GM12878 (cell line): ENCODE measurements around the gene PALLD. TPM values are rescaled to one million over a fixed set of nuclear protein-coding genes. Genes with fewer than 3 reads are reported as not detected.

ENCODE experiments used
- ATAC-seq: fragments of 200-7000 bp; cut with Tn5 transposase; 3 replicates; pipeline ENCODE4 v1.9.1; 2020; ENCODE audit warnings: mild to moderate bottlenecking, moderate library complexity
- BruUV-seq: library from RNA; stranded (reverse); fragments of 400-500 nt; replicated peaks from 2 replicates; lab custom pipeline; 2021; lab: Mats Ljungman, UMichigan
- CTCF ChIA-PET: fragments of 300-600 bp; sonication (Branson Sonifier 250); formaldehyde crosslinking; extraction: SDS; loops from one replicate; lab custom pipeline; 2021; ENCODE audit warnings: inconsistent platforms; lab: Yijun Ruan, JAX
- POLR2A ChIA-PET: fragments of 350-600 bp; formaldehyde crosslinking; extraction: SDS; loops from one replicate; lab custom pipeline; 2021; ENCODE audit warnings: inconsistent platforms; lab: Charles Lee
- RAD21 ChIA-PET: fragments of 300-600 bp; sonication (Branson Sonifier 250); formaldehyde crosslinking; loops from one replicate; lab custom pipeline; 2023; ENCODE audit warnings: antibody characterized with exemption; ENCODE audit not compliant: unreplicated experiment; lab: Charles Lee
- SMC1A ChIA-PET: fragments of 300-600 bp; sonication (Branson Sonifier 250); formaldehyde crosslinking; loops from one replicate; lab custom pipeline; 2023; ENCODE audit not compliant: unreplicated experiment, uncharacterized antibody; lab: Charles Lee
- DNase-seq: peaks from one replicate; pipeline ENCODE4 v3.0.0-alpha.2; 2011; ENCODE audit warnings: low read depth, low spot score
- FAIRE-seq: peaks from 3 replicates; lab custom pipeline; 2011; peaks lifted over from hg19 to GRCh38; lab: Jason Lieb, UNC
- H2AFZ ChIP-seq: 2 replicates; pipeline ENCODE4 v1.6.0; 2011; ENCODE audit warnings: low read depth, low read length, control low read depth; ENCODE audit not compliant: control insufficient read depth
- H3K27ac ChIP-seq: 2 replicates; pipeline ENCODE4 v1.5.1; 2011; ENCODE audit warnings: control low read depth; ENCODE audit not compliant: control insufficient read depth, insufficient read depth
- H3K27me3 ChIP-seq, 2 experiments: replicated peaks in 1 of 2; 2 replicates each; pipeline versions ENCODE4 v1.6.0 to v1.6.1; 2011; ENCODE audit warnings: low read length in 1 of 2; ENCODE audit not compliant: control insufficient read depth in 2 of 2, insufficient read depth in 2 of 2
- H3K36me3 ChIP-seq, 2 experiments: 2 replicates each; pipeline ENCODE4 v1.5.1; 2011; ENCODE audit warnings: low read length in 1 of 2; ENCODE audit not compliant: control insufficient read depth in 2 of 2, insufficient read depth in 2 of 2
- H3K4me1 ChIP-seq: 2 replicates; pipeline ENCODE4 v1.6.1; 2011; ENCODE audit warnings: mild to moderate bottlenecking, low read length, moderate library complexity, mixed read lengths; ENCODE audit not compliant: control insufficient read depth, insufficient read depth
- H3K4me2 ChIP-seq: 2 replicates; pipeline ENCODE4 v1.6.0; 2011; ENCODE audit warnings: control low read depth; ENCODE audit not compliant: control insufficient read depth, insufficient read depth
- H3K4me3 ChIP-seq: fragments of 200-600 bp; sonication (generic); 2 replicates; pipeline ENCODE4 v1.5.1; 2016
- H3K79me2 ChIP-seq: 2 replicates; pipeline ENCODE4 v1.6.0; 2011; ENCODE audit warnings: low read length; ENCODE audit not compliant: control insufficient read depth, insufficient read depth
- H3K9ac ChIP-seq: 2 replicates; pipeline ENCODE4 v1.8.0; 2011; ENCODE audit warnings: low read length, control low read depth, mixed read lengths; ENCODE audit not compliant: control insufficient read depth, insufficient read depth
- H3K9me3 ChIP-seq: replicated peaks from 3 replicates; pipeline ENCODE4 v1.5.1; 2011; ENCODE audit warnings: mild to moderate bottlenecking, low read length; ENCODE audit not compliant: control insufficient read depth, insufficient read depth
- H4K20me1 ChIP-seq: 2 replicates; pipeline ENCODE4 v1.6.0; 2011; ENCODE audit not compliant: control insufficient read depth, insufficient read depth
- BRCA1 ChIP-seq: IDR thresholded peaks from 2 replicates; pipeline ENCODE4 v1.6.1; 2011; ENCODE audit warnings: low read depth, low read length, improper control_type of control experiment
- CBX5 ChIP-seq: sonication (generic); IDR thresholded peaks from 2 replicates; pipeline ENCODE4 v1.6.1; 2016; ENCODE audit warnings: low read depth, moderate library complexity, mild to moderate bottlenecking, inconsistent platforms
- CHD4 ChIP-seq: fragments of 200-600 bp; sonication (generic); IDR thresholded peaks from 2 replicates; pipeline ENCODE4 v1.6.1; 2016; ENCODE audit warnings: mild to moderate bottlenecking
- CUX1 ChIP-seq: IDR thresholded peaks from 2 replicates; pipeline ENCODE4 v1.6.1; 2012; ENCODE audit warnings: improper control_type of control experiment, low read depth, low read length; ENCODE audit not compliant: insufficient replicate concordance
- ETV6 ChIP-seq, 2 experiments: fragments of 450-650 bp in 1 of 2; IDR thresholded peaks in 1 of 2; conservative IDR thresholded peaks in 1 of 2; 2 replicates each; pipeline ENCODE4 v1.6.1; 2014; ENCODE audit warnings: antibody characterized with exemption in 1 of 2, borderline replicate concordance in 1 of 2, low read depth in 1 of 2, mild to moderate bottlenecking in 1 of 2, moderate library complexity in 1 of 2
- IKZF2 ChIP-seq, 2 experiments: fragments of 450-650 bp; IDR thresholded peaks; 2 replicates each; pipeline ENCODE4 v1.6.1; 2017; ENCODE audit warnings: mild to moderate bottlenecking in 2 of 2, moderate library complexity in 2 of 2
- LARP7 ChIP-seq: fragments of 450-650 bp; IDR thresholded peaks from 2 replicates; pipeline ENCODE4 v1.6.1; 2017; ENCODE audit warnings: mild to moderate bottlenecking
- MEF2B ChIP-seq: fragments of 450-650 bp; IDR thresholded peaks from 2 replicates; pipeline ENCODE4 v1.6.1; 2018; ENCODE audit warnings: mild to moderate bottlenecking, moderate library complexity; ENCODE audit not compliant: partially characterized antibody, poor library complexity, severe bottlenecking
- YY1 ChIP-seq: IDR thresholded peaks from 2 replicates; pipeline ENCODE4 v1.6.1; 2011; ENCODE audit warnings: low read depth, mild to moderate bottlenecking, low read length
- ZBTB11 ChIP-seq: fragments of 450-650 bp; formaldehyde crosslinking; IDR thresholded peaks from 2 replicates; pipeline ENCODE4 v1.5.0; 2022; ENCODE audit warnings: mild to moderate bottlenecking, missing genetic modification characterization
- WGBS: methylation state at CpG from one replicate; pipeline ENCODE4 v1.1.6; 2016; ENCODE audit warnings: low lambda C conversion rate; ENCODE audit not compliant: insufficient replicate concordance, insufficient coverage; ENCODE audit errors: missing lambda C conversion rate; 5-methylcytosine and 5-hydroxymethylcytosine counted together
- in situ Hi-C: fragments of 300-500 bp; cut with MboI; formaldehyde crosslinking; loops from 9 replicates; pipeline ENCODE4 v1.14.3; 2018; ENCODE audit warnings: mixed read lengths
- intact Hi-C: fragments of 100-400 bp; cut with micrococcal nuclease; formaldehyde crosslinking; loops from one replicate; pipeline ENCODE4 v1.14.2; 2022; ENCODE audit not compliant: unreplicated experiment
- polyA plus RNA-seq, 11 experiments: library from polyadenylated mRNA; depleted of rRNA in 4 of 11; unstranded in 6 of 11; stranded (reverse) in 5 of 11; fragments of >200 nt; fragmentation: Nextera tagmentation in 4 of 11; fragmentation: Illumina TruSeq in 1 of 11; extraction: Ambion mirVana in 4 of 11; extraction: Trizol in 1 of 11; gene quantifications; 1 replicate in 1 of 11; 2 replicates in 10 of 11; pipeline versions ENCODE4 v1.2.1 to v1.2.3, GENCODE V29; 2011 to 2016; ENCODE audit warnings: inconsistent platforms in 2 of 11, missing spikeins in 2 of 11, low read depth in 1 of 11
- total RNA-seq, 4 experiments: library from RNA; depleted of rRNA in 3 of 4; stranded (reverse); fragments of >200 nt in 3 of 4; fragmentation: Illumina TruSeq in 1 of 4; extraction: Trizol in 1 of 4; gene quantifications; 2 replicates each; pipeline versions ENCODE4 v1.2.1 to v1.2.3, GENCODE V29; 2013 to 2021
- TF ChIP-seq, protein P1 (sequence below): IDR thresholded peaks from 2 replicates; pipeline ENCODE4 v1.6.1; 2011; ENCODE audit warnings: low read depth, mild to moderate bottlenecking, low read length, moderate library complexity, borderline replicate concordance; ENCODE audit errors: extremely low read depth

Gene PALLD
- total and polyA plus RNA-seq, 10 of the 15 experiments (the other 5 are each of a cell fraction or from before 2014, with no cell fraction given), result 1.0 to 7.7 (median 1.7) TPM

DNA sequence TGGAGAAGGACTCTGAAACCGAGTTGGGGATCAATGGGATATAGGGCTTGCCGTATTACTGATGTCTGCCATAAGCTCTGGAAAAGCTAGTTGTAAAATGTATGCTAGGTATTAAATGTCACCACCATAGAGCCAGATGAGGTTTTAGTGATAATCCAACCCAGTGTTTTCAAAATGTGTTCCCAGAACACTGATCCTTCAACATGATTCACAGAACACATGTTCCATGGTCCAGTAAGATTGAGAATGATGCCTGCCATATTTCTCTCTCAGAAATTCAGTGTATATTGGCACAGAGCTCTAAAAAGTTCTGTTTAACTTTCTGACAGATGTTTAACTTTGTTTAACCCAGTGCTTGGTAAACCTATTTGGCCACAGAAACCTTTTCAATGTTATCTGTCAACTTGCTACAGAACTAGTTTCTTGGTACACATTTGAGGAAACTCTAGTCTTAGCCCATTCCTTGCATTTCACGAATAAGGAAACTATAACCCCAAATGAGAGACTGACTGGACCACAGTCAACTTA lies 160.2 kb downstream of the PALLD start (continued):
- no peak for TF ChIP-seq BRCA1

- BruUV-seq, result no TSS peak
- RAD21 ChIA-PET, result no interaction called here
- FAIRE-seq, result no peak
Measured at GRCh38 chr4:168658751-168659150, 161.9 kb downstream of the PALLD start.

More at GRCh38 chr4:168658751-168659150, 161.9 kb downstream of the PALLD start:
- Histone ChIP-seq H3K4me1 (no peaks in the 10 kb centered on the region), H3K9me3 (no peaks in the 10 kb centered on the region), H3K9ac (no peak overlapping the region), H3K4me3 (no peak overlapping the region), H3K4me2 (no peak overlapping the region), H3K36me3 (no peaks in the 10 kb centered on the region), H2AFZ (no peak overlapping the region), H3K27ac (no peak overlapping the region), H3K79me2 (no peaks in the 10 kb centered on the region), H3K27me3 (no peaks in the 10 kb centered on the region; a peak in 2 of 4 replicates), H4K20me1 (no peaks in the 10 kb centered on the region)
- in situ Hi-C loops (no loop called here), intact Hi-C loops (loop anchor here (10.0 kb wide), 1 partner anchor 344 kb away; the partner anchor contains the start of gene DDX60)
- DNase-seq, result no peak
- WGBS, result 35% methylated on average over 3 of the region's 3 CpGs
- no peak for ATAC-seq
- TF ChIP-seq ETV6 (conservative IDR thresholded peaks at IDR 0.05 in 1 of 2, IDR thresholded peaks at IDR 0.05 in 1 of 2; ENCODE audit: borderline replicate concordance in 1 of 2, low read depth in 1 of 2), result no peak
- no peak for TF ChIP-seq CUX1
- no peak for TF ChIP-seq CHD4
- TF ChIP-seq ZBTB11 (CRISPR knock-in tag), result no peak
- TF ChIP-seq LARP7, result no peak
- TF ChIP-seq YY1, result no peak
- no peak for TF ChIP-seq MEF2B
- TF ChIP-seq IKZF2 (IDR thresholded peaks at IDR 0.05), result no peak
- TF ChIP-seq CBX5, result no peak
- TF ChIP-seq, protein P1, sequence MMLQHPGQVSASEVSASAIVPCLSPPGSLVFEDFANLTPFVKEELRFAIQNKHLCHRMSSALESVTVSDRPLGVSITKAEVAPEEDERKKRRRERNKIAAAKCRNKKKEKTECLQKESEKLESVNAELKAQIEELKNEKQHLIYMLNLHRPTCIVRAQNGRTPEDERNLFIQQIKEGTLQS, result no peak
- SMC1A ChIA-PET, result interaction anchor here (0.6 to 1.3 kb wide), 3 partner anchors 28 to 468 kb away, joined by 3 to 4 read pairs (median 3); no protein-coding TSS in a partner anchor
- POLR2A ChIA-PET, result no interaction called here
- CTCF ChIA-PET, result no interaction called here
